ENCODE results near the gene NONO. TPM values are rescaled to one million over a fixed set of nuclear protein-coding genes. Genes with fewer than 3 reads are reported as not detected.
"Not testable (repeated sequence)": the region's sequence is repeated elsewhere in the genome, so short reads cannot be mapped to it uniquely, and the experiment has no call there.

NONO gene
- polyA plus RNA-seq, 5 donors = 611 to 701 (median 664) TPM

DNA sequence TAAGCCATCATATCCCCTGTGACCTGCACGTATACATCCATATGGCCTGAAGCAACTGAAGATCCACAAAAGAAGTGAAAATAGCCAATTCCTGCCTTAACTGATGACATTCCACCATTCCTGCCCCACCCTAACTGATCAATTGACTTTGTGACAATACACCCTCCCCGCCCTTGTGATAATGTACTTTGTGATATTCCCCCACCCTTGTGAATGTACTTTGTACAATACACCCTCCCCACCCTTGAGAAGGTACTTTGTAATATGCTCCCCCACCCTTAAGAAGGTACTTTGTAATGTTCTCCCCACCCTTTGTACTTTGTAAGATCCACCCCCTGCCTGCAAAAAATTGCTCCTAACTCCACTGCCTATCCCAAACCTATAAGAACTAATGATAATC is 11.1 kb upstream of the NONO start:
- not testable (repeated sequence) for DNase-seq

DNA sequence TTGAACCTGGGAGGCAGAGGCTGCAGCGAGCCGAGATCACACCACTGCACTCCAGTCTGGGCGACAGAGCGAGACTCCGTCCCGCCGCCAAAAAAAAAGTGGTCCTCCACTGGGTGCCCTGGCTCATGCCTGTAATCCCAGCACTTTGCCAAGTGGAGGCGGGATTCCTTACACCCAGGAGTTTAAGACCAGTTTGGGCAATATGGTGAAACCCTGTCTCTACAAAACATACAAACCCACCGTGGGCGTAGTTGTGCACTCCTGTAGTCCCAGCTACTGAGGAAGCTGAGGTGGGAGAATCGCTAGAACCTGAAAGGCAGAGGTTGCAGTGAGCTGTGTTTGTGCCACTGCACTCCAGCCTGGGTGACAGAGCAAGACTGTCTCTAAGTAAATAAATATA is 2.1 kb upstream of the NONO start:
- not testable (repeated sequence) for DNase-seq

DNA sequence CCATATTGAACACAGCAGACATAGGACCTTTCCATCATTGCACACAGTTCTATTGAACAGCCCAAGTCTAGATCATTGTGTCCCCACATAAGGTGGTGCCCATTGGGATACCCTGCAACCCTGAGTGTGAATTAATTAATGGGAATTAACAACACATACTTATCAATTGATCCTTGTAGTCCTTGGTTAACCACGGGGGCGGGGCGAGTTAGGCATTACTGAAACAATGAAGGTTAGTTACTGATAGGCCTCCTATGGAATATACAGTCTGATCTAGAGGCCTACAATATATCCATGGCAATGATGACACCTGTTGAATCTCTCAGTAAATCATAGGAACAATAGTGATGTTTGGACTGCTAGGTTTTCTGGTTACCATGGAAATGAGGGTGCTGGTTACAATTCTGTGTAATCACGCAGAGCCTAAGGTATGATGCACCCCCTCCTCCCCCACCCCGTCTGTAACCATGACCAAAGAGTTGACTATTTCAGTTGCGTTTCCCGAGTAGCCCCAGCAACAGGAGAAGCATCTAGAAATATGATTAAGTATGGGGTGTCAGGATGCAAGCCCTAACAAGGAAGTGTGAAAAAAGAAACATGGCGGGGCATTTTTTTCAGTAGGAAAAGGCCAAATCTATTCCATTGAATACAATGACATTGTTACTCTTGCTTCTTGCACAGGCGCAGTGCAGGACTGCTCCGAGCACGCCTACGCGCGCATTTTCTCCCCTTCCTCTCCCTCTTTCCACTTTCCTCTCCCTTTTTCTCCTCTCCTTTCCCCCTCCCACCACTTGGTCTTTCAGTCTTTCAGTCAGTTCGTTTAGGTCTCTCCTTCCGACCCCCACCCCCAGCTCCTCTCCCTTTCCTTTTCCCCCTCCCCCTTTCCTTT is 677 bp upstream of the NONO start:
- no peak for DNase-seq

DNA sequence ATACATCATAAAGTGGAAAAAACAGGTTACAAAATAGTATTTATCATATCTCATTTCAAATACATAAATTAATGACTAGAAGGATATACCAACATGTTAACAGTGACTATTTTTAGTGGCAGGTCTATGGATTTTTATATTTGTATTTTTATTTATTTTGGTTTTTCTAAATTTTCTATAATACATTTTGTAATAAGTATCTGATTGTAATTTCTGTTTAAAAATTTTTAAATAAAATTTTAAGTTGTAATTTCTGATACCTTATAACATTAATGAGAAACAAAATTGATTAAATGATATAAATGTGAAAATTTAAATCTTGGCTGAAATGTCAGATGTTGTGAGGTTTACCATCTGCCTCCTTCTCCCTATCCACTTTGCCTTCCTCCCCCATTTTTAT is 2.5 kb downstream of the NONO start:
- DNase-seq = no peak

DNA sequence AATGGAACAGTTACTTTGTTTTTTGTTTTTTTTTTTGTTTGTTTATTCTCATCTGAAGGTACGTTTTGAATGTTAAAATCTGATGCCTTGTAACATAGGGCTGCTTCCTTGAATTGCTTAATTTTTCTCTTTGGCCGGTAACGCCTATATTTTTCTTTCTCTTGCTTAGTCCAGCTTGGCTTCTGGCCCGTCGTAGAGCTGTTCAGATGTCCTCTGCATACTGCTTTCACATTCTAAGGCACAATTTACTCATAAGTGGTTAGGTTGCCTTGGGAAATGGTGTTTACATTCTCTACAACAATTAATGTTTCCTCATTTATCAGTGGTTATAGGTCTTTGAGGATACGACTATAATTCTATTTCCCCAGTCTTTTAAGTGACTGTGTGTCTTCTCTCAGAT is 7.9 kb downstream of the NONO start:
- no peak for DNase-seq

DNA sequence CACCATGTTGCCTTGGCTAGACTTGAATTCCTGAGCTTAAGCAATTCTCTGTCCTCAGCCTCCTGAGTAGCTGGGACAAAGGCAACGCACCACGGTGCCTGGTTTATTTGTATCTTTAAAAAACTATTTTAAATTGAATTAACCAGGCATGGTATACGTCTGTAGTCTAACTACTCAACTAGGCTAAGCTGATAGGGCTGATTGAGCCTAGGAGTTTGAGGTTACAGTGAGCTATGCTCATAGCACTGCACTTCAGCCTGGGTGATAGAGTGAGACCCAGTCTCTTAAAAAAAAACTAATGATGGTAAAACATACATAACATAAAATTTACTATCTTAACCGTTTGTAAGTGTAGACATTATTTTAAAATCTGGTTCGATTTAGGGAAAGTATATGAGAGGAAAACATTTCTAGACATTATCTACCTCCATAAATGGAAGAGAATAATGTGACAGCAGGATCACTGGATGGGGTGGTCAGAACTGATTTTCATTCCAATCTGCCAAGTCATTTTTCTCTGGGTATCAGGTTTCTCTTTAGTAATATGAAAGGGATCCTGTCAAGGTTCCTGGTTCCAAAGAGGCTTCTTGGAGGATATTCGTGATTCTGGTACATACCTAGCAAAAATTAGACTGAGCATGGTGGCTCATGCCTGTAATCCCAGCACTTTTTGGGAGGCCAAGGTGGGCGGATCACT is 9.4 kb downstream of the NONO start:
- no peak for DNase-seq

DNA sequence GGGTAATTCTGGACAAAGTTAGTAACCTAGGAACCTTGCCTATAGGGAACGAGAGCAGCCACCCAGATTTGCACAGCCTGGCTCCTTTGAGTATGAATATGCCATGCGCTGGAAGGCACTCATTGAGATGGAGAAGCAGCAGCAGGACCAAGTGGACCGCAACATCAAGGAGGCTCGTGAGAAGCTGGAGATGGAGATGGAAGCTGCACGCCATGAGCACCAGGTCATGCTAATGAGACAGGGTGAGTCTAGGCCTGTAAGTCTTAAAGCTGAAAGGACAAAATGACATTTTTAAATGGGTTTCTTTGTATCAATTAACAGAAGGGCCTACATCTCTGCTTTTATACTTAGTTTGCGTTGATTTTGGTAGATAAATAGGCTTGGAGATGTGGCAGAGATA is 13.4 kb downstream of the NONO start:
- no peak for DNase-seq

DNA sequence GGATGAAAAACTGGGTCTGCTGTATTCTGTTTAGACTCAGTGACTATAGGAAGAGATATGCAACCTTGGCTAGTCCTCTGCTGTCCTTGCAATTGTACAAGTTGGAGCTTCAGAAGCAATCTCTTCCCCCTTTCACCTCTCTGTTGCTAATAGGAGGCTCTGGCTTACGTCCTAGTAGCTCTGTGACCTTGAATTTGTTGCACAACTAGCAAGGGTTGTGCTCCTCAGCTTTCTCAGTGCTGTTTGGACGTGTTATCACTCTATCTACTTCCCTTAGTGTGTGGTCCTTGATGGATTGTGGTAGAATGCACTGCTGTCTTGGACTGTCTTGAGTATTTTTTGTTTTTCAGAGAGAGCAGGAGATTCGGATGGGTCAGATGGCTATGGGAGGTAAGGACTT is 14.7 kb downstream of the NONO start:
- DNase-seq = no peak

DNA sequence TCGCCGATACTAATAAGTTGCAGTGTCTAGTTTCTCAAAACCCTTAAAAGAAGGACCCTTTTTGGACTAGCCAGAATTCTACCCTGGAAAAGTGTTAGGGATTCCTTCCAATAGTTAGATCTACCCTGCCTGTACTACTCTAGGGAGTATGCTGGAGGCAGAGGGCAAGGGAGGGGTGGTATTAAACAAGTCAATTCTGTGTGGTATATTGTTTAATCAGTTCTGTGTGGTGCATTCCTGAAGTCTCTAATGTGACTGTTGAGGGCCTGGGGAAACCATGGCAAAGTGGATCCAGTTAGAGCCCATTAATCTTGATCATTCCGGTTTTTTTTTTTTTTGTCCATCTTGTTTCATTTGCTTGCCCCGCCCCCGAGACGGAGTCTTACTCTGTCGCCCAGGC is 16.6 kb downstream of the NONO start:
- DNase-seq = not testable (repeated sequence)

DNA sequence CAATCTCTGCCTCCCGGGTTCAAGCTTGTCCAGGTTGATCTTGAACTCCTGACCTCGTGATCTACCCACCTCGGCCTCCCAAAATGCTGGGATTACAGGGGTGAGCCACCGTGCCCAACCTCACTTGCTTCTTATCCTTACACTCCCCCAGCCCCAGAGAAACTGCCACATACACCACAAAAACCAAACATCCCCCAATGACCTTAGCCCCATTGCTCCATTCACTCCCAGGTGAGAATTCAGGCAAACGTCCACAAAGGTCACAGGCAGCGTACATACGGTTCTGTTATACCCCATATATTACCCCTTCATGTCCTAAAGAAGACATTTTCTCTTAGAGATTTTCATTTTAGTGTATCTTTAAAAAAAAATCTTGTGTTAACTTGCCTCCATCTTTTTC is 17.1 kb downstream of the NONO start:
- DNase-seq = not testable (repeated sequence)

DNA sequence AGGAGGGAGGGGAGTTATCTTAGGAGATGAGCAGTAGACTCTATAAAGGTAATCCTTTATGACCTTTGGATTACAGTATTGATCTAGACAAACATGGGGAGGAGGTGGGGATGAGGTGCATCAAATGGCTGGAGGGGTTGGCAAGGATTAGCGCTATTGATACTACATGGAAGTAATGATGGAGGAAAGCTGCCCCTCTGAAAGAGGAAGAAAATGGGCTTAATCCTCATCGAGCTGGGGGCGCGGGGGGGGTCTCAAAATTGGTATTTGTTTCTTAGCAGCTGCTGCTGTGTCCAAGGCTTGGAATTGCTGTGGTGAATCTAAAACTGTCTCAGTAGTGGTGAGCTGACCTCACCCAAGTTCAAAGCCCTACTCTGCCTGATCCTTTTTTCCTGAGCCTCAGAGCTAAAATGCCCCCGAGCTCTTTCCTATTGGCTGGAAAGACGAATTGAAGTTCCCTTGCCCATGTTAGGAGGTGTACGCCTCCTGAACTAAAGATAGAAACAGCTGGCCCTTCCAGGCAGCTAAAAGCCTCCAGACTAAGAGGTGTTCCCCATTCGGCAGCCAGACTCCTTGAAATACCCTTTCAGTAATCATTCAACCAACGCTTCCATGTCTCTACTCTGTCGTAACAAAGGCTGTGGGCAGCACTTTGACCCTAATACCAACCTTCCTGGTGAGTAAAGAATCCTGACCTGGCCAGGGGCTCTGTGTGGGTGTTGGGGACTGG is 17.9 kb downstream of the NONO start, which contains the start of gene ITGB1BP2:
Gene ITGB1BP2 (plus strand): TSS at position 556 of the 730 bp plus-strand sequence. CDS start 57 bp downstream, at position 613.
- no peak for DNase-seq

DNA sequence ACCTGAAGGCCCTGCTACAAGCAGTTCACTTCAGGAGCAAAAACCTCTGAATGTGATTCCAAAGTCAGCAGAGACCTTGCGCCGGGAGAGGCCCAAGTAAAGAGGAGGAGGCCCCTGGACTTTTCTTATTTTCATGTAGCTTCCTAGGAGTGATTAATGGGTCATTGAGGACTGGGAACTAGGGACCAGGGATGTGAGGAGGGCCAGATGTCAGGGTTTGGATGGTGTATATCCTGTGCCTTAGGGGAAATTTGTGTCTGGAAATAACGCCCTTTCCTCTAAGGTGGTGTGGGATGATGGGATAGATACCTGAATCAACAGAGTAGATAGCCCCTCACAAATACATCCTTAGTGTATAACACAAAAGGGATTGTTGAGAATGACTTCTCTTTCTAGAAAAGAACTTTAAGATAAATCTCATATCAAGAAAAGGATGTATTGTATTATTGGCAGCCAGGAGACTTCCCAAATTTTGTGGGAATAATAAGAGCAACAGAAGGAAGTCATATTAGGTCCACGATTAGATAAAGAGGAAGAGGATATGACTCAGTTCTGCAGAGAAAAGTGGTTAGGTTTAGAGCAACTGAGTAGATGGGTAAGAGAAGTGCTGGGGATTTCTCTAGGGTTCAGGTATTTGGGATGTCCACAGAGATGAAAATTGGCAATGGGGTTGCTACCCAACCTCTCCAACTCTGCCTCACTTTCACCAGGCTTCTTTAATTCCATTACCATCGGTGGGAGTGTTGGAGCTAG is 19.2 kb downstream of the NONO start:
- no peak for DNase-seq

DNA sequence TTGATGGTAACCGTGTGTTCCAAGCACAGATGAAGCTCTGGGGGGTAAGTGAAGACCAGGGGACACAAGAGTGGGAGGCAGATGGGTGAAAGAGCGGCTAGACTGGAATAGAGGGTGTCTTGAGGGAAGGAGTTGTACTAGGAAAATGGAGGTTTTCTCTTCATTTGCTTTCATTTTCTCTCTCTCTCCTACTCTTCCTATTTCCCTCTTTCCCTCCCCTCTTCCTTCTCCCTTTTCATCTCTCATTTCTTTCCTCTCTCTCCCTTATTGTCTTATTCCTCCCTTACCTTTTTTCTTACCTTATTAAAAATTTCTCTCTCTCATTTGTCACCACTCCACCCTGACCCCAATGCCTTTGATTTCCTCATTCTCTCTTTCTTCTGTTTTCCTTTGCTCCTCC is 21.1 kb downstream of the NONO start:
- no peak for DNase-seq

DNA sequence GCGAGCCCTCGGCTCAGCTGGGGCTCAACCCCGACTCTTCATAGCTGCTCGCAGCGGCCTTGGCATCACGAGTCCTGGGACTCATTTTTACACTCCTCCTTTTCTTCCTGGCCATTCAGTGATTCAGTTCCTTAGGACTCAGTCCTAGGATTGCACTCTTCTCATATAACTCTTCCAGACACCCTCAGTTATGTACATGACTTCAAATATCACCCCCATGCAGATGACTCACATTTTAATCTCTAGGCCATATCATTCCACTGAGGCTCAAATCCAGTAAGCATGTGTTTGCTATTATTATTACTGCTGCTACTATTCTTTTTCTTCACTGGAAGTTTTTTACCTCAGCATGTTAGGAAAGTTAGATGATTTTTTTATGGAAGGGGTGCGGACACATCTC is 32.5 kb downstream of the NONO start:
- DNase-seq = no peak

DNA sequence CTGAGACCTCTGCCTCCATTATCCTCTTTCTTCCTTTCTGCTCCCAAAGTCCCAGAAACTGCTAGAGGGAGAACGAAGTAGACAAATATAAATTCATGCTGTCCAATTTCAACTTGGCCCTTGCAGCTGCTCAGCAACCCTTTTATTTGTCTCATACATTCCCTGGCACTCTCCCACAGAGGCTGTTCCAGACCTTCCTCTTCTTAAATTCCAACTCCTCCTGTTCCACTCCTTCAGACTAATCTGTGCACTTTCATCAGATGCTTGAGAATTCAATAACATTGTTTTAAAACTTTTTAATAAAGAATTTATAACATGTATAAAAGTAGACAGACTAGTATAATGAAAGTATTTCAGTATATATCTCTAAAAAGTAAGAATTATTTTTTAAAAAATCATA is 33.5 kb downstream of the NONO start:
- DNase-seq = not testable (repeated sequence)

DNA sequence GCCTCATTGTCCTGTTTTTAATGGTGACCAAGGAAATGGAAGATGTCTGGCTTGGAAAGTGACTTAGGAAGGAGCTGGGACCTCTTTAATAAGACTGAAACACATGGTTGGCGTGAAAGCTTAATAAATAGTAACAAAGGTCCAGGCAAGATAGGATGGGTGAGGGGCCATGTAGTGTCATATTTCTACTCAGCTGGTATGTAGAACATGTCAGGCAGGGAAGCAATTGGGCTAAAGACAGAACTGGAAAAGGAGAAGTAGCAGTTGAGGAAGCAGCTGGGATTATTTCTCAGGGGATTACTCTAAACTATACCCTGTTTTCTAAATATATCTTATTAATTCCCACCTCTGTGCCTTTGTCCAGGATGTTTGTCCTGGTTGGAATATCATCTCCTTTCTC is 36.7 kb downstream of the NONO start:
- no peak for DNase-seq

DNA sequence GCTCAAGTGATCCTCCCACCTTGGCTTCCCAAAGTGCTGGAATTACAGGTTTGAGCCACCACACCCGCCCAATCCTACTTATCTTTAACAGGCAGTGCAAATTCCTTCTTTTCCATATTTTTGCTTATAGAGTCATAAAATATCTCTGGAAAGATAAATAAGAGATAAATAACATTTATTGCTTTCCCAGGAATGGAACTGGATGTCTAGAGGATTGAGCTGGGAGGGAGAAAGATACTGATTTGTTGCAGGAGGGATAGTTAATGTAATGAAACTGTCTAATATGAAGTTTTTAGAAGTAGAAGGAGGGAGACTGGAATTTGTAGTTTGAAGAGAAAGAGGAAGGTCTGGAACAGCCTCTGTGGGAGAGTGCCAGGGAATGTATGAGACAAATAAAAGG is 38.3 kb downstream of the NONO start:
- no peak for DNase-seq

DNA sequence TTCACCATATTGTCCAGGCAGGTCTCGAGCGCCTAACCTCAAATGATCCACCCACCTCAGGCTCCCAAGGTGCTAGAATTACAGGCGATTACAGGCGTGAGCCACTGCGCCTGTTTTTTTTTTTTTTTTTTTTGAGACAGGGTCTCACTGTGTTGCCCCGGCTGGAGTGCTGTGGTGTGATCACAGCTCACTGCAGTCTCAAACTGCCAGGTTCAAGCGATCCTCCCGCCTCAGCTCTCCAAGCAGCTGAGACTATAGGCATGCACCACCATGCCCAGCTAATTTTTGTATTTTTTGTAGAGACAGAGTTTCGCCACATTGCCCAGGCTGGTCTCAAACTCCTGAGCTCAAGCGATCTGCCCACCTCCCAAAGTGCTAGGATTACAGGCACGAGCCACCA is 41.0 kb downstream of the NONO start:
- DNase-seq = not testable (repeated sequence)

DNA sequence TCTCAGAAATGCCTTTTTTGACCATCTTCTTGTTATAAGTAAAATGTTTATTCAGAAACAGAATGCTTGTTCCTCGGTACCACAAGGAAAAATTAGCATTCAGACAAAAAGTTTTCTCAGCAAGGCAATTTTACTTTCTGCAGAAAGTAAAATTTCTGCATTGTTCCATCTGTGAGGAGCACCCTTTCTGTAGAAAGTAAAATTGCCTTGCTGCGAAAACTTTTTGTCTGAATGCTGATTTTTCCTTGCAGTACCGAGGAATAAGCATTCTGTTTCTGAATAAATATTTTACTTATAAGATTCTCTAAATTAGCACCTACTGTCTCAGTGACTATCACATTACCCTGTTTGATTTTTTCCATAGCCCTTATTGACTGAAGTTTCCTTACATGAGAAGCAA is 43.0 kb downstream of the NONO start:
- DNase-seq = no peak

DNA sequence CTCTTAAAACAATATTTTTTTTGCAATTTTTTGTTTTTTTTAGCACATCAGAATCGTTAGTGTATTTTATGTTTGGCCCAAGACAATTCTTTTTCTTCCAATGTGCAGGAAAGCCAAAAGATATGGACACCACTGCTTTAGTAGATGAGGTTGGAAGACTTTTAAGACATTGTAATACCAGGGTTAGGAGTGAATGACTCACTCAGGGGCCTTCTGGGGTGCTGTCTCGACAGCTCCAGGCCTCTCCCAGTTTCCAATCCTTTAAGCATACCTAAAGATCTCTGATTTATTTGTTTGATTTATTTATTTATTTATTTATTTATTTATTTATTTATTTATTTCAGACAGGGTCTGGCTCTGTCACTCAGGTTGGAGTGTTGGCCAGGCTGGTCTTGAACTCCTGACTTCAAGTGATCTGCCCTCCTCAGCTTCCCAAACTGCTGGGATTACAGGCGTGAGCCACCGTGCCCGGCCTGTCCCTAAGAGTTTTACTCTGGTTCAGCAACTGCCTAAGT is 65.8 kb downstream of the NONO start:
- DNase-seq = not testable (repeated sequence)

DNA sequence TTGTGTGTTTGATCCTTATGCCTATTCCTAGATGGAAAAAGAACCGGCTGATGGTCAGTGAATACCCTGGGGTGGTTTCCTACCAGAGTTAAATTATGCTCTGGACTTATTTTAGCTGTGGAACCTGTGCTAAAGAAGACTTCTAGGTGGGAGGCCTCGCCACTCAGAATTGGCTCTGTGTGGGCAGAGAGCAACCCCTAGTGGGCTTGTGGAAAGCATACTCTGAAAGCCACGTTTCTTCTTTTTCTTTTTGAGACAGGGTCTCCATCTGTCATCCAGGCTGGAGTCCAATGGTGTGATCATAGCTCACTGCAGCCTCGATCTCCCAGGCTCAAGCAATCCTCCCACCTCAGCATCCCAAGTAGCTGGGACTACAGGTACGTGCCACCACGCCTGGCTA is 66.4 kb downstream of the NONO start:
- not testable (repeated sequence) for DNase-seq

Data from right lung (tissue), 5 donors.